ENCODE results near the gene TIGD1. TPM values are rescaled to one million over a fixed set of nuclear protein-coding genes. Genes with fewer than 3 reads are reported as not detected.

TIGD1 gene
- total RNA-seq, 4 donors from 2014 or later, result 1.2 to 7.1 (median 3.2) TPM

DNA sequence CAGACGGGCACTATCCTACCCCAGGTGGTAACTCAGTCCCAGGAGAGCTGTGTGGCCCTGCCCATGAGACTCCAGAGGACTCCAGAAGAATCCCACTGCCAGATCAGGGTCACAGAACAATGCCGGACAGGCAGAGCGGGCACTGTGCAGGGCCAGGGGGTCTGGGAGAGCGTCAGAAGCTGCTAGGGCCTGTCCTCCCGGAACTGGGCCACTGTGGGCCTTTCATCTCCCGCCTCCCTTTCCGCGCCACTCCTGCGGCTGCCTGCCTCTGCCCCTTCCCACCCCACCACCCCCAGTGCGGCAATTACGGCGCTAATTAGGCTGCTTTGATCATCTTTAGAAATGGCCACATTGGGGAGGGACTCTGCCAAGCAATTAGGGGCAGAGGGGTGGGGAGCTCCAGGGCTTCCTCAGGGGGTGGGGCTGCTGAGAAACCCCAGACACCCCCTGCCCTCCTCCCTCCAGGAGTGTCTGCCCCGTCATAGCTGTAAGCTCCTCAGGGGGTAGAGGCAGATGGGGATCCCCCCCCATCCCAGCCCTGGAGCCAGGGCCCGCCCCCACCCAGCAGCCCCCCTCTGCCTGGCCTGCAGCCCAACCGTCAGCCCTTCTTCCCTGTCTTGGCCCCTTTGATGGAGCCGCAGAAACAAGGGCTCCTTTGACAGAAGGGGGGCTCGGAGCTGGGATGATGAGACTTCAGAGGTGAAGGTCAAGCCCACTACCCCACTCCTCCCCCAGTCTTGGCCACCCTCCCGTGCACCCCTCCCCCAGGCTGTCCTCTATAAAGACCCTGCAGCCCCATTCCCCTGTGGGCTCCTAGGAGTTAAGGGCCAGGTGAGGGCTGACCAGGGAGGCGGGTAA, 30.5 kb downstream of the TIGD1 start, which contains the start of gene PRSS56:
Gene PRSS56, plus strand, starts transcription at position 808 of the 858 bp plus-strand sequence. CDS start 211 bp downstream, outside the sequence.
- intact Hi-C loops (cut with DNase I), result loop anchor here (5.0 kb wide), 1 partner anchor 73 kb away; no protein-coding TSS in a partner anchor
- Histone ChIP-seq H3K27me3 (peaks cover 16 to 68% (median 21%) of the 10 kb centered on the region in 4 donors), H3K27ac (no peak within 1 kb of the TSS)

DNA sequence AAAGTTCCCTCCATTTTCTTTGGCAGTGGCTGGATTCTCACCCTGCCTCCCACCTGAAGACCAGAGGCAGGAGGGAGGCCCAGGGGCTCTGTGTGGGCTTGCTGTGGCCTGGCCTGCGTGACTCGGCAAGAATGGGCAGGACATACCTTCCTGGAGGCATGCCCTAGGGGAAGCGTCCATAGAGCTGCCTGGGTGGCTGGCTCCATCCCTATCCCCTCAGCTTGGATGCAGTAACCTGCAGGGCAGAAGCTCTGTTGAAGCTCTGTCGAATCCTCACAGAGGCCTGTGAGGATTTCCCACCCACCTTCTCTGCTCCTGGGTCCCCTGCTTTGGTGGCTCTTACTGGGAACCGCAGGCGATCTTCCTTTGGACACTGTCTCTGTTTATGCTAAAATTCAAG, 31.5 kb downstream of the TIGD1 start:
- H3K4me3 ChIP-seq, result no peak overlapping the region
- no peak for TF ChIP-seq POLR2A (IDR thresholded peaks at IDR 0.05)
- TF ChIP-seq, protein P1, sequence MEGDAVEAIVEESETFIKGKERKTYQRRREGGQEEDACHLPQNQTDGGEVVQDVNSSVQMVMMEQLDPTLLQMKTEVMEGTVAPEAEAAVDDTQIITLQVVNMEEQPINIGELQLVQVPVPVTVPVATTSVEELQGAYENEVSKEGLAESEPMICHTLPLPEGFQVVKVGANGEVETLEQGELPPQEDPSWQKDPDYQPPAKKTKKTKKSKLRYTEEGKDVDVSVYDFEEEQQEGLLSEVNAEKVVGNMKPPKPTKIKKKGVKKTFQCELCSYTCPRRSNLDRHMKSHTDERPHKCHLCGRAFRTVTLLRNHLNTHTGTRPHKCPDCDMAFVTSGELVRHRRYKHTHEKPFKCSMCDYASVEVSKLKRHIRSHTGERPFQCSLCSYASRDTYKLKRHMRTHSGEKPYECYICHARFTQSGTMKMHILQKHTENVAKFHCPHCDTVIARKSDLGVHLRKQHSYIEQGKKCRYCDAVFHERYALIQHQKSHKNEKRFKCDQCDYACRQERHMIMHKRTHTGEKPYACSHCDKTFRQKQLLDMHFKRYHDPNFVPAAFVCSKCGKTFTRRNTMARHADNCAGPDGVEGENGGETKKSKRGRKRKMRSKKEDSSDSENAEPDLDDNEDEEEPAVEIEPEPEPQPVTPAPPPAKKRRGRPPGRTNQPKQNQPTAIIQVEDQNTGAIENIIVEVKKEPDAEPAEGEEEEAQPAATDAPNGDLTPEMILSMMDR (IDR thresholded peaks at IDR 0.05), result no peak
- no peak for DNase-seq
- H3K36me3 ChIP-seq, result no peaks in the 10 kb centered on the region
- H3K27me3 ChIP-seq, result peaks cover 15 to 67% (median 16%) of the 10 kb centered on the region in 4 donors
- WGBS, 2 donors, result 61 to 80% methylated on average over 2 to 5 of the region's 6 CpGs
- H3K27ac ChIP-seq, result no peak overlapping the region
- intact Hi-C loops (cut with DNase I), result no loop called here
- H3K9me3 ChIP-seq, result no peaks in the 10 kb centered on the region
- H3K4me1 ChIP-seq, result peaks cover 12 to 24% (median 19%) of the 10 kb centered on the region in 3 donors

More for the DNA sequence above, 30.5 kb downstream of the TIGD1 start, which contains the start of gene PRSS56:
- Histone ChIP-seq H3K36me3 (no peaks in the 10 kb centered on the region), H3K4me1 (peaks cover 17 to 31% (median 23%) of the 10 kb centered on the region in 3 donors), H3K4me3 (no peak within 1 kb of the TSS), H3K9me3 (no peaks in the 10 kb centered on the region)
- no peak for DNase-seq
- 68% methylated on average over 3 of the region's 19 CpGs; no CpG with 5 or more reads in 1 of the 2 donors for WGBS, 2 donors
- TF ChIP-seq, protein P1 (IDR thresholded peaks at IDR 0.05), result no peak
- no peak for TF ChIP-seq POLR2A (IDR thresholded peaks at IDR 0.05)

DNA sequence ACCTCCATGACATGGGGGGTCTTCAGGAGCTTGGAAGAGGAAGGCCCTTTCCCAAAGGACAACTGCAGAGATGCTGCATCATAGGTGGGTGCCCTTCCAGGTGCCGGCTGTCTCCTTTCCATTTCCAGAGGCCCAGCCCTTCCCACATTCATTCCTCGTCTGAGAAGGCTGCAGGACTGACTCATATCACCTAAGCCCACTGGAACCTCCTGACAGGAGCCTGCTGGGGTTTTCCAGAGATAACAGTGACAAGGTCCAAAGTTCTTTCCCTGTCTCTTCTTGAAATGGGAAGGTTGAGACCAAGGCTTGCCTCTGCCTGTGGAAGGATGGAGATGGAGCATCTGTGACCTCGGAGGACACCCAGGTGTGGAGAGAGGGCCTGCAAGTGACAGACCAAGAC, 33.8 kb downstream of the TIGD1 start:
- Histone ChIP-seq H3K27ac (no peak overlapping the region), H3K27me3 (peaks cover 0 to 67% (median 1%) of the 10 kb centered on the region in 4 donors), H3K9me3 (no peaks in the 10 kb centered on the region), H3K4me1 (peaks cover 0 to under 1% (median 0%) of the 10 kb centered on the region in 3 donors), H3K36me3 (no peaks in the 10 kb centered on the region), H3K4me3 (no peak overlapping the region)
- no peak for DNase-seq
- WGBS, 2 donors, result 83% methylated on average over 1 of the region's 3 CpGs; no CpG with 5 or more reads in 1 of the 2 donors
- TF ChIP-seq, protein P1 (IDR thresholded peaks at IDR 0.05), result no peak
- no peak for TF ChIP-seq POLR2A (IDR thresholded peaks at IDR 0.05)
- intact Hi-C loops (cut with DNase I), result no loop called here

DNA sequence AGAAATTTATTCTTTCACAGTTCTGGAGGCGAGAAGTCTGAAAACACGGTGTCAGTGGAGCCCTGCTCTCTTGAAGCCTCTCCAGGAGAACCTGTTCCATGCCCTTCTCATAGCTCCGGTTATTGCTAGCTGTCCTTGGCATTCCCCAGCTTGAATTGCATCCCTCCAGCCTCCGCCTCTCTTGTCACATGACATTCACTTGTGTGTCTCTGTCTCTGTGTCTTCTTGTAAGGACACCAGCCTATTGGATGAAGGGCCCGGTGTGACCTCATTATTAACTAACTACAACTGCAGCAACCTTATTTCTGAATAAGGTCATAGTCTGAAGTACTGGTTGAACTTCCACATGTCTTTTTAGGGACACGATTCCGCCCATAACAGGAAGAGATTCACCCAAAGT, 34.7 kb downstream of the TIGD1 start:
- Histone ChIP-seq H3K27me3 (peaks cover 0 to 65% (median 0%) of the 10 kb centered on the region in 4 donors), H3K4me1 (no peaks in the 10 kb centered on the region), H3K9me3 (no peaks in the 10 kb centered on the region), H3K36me3 (no peaks in the 10 kb centered on the region), H3K27ac (no peak overlapping the region), H3K4me3 (no peak overlapping the region)
- no peak for DNase-seq
- intact Hi-C loops (cut with DNase I), result no loop called here
- WGBS, 2 donors, result 85 to 92% methylated on average over 6 to 7 of the region's 7 CpGs
- TF ChIP-seq, protein P1 (IDR thresholded peaks at IDR 0.05), result no peak
- TF ChIP-seq POLR2A (IDR thresholded peaks at IDR 0.05), result no peak

DNA sequence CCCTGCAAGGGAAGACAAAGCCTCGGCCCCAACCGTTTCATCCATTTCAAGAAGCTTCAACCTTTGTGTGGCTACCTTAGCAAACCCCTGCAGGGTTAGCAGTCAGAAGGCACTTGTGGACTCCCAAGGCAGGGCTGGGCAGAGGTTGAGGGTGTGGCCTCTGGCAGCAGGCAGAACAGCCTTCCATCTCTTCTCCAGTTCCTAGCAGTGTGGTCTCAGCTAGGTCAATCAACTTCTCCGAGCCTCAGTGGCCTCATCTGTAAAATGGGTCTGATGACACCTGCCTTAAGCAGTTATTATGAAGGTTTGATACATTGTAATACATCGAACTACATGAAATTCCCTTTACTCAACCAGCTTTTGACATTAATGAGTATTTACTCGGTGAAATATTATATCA, 37.0 kb downstream of the TIGD1 start:
- H3K9me3 ChIP-seq, result no peaks in the 10 kb centered on the region
- no peaks in the 10 kb centered on the region for H3K36me3 ChIP-seq
- H3K27me3 ChIP-seq, result peaks cover 0 to 55% (median 0%) of the 10 kb centered on the region in 4 donors
- TF ChIP-seq, protein P1 (IDR thresholded peaks at IDR 0.05), result no peak
- TF ChIP-seq POLR2A (IDR thresholded peaks at IDR 0.05), result no peak
- H3K27ac ChIP-seq, result no peak overlapping the region
- 69% methylated on average over 5 of the region's 5 CpGs for WGBS, 2 donors
- intact Hi-C loops (cut with DNase I), result no loop called here
- no peaks in the 10 kb centered on the region for H3K4me1 ChIP-seq
- DNase-seq, result no peak
- H3K4me3 ChIP-seq, result no peak overlapping the region

All from esophagus squamous epithelium (tissue), 5 donors.